ENCODE data around the gene AP3D1. TPM values are rescaled to one million over a fixed set of nuclear protein-coding genes. Genes with fewer than 3 reads are reported as not detected.

Gene AP3D1
- total and polyA plus RNA-seq, 2 donors (not counting 3 experiments of a cell fraction or from before 2014, with no cell fraction given) = 130 to 137 TPM

GRCh38 chr19:2195914-2196313, 44.5 kb upstream of the AP3D1 start:
- Histone ChIP-seq H4K20me1 (replicated peaks; ENCODE audit: control insufficient read depth, extremely low read depth, insufficient read depth, low read length) (no peaks in the 10 kb centered on the region), H3K9me1 (replicated peaks; ENCODE audit: control insufficient read depth, extremely low read depth, insufficient read depth, low read length) (no peaks in the 10 kb centered on the region), H3K27me3 (ENCODE audit: control insufficient read depth in 2 of 2, insufficient read depth in 2 of 2, low read length in 2 of 2) (no peaks in the 10 kb centered on the region), H3K36me3 (ENCODE audit: control insufficient read depth in 2 of 2, extremely low read depth in 1 of 2, insufficient read depth in 2 of 2, low read length in 2 of 2) (peaks cover 7 to 44% of the 10 kb centered on the region in 2 experiments), H3K9me3 (replicated peaks; ENCODE audit: control insufficient read depth, insufficient read depth, low read length) (no peaks in the 10 kb centered on the region), H3K27ac (ENCODE audit: insufficient read depth, low read depth, low read length) (no peak overlapping the region), H3K79me2 (ENCODE audit: control insufficient read depth, insufficient read depth, low read length) (peaks cover 34% of the 10 kb centered on the region), H3K9ac (replicated peaks; ENCODE audit: extremely low read depth, insufficient read depth, low read length) (no peak overlapping the region), H3K4me3 (replicated peaks in 1 of 3; ENCODE audit: insufficient read depth in 1 of 3, low read depth in 1 of 3, low read length in 3 of 3) (no peak overlapping the region), H2AFZ (ENCODE audit: low read depth, low read length) (no peak overlapping the region), H3K4me2 (ENCODE audit: insufficient read depth, low read length) (no peak overlapping the region), H3K4me1 (ENCODE audit: control insufficient read depth, extremely low read depth, insufficient read depth, low read length) (no peaks in the 10 kb centered on the region)
- DNase-seq (ENCODE audit: low read depth, low spot score) = no peak
- POLR2A ChIA-PET = no interaction called here
- CTCF ChIA-PET = no interaction called here
- no TSS peak for BruUV-seq (replicated peaks)
- no peak for FAIRE-seq
- no peak for TF ChIP-seq MYC (IDR thresholded peaks at IDR 0.05; ENCODE audit: low read depth, low read length)
- TF ChIP-seq CTCF (IDR thresholded peaks at IDR 0.05; ENCODE audit: extremely low read depth in 1 of 2, insufficient read depth in 1 of 2, low read depth in 1 of 2, low read length in 2 of 2) = no peak
- no peak for TF ChIP-seq EZH2 (IDR thresholded peaks at IDR 0.05; ENCODE audit: borderline replicate concordance, low read depth, low read length, severe bottlenecking)
- TF ChIP-seq FOS (IDR thresholded peaks at IDR 0.05; ENCODE audit: borderline replicate concordance, insufficient read depth, low read length) = no peak
- TF ChIP-seq GATA2 (IDR thresholded peaks at IDR 0.05; ENCODE audit: insufficient read depth, insufficient read length, low read depth, low read length) = no peak
- TF ChIP-seq POLR2AphosphoS5 (IDR thresholded peaks at IDR 0.05; ENCODE audit: insufficient read depth, low read depth, low read length) = no peak
- no peak for TF ChIP-seq MAX (IDR thresholded peaks at IDR 0.05; ENCODE audit: insufficient read depth, insufficient read length)
- TF ChIP-seq JUN (IDR thresholded peaks at IDR 0.05; ENCODE audit: borderline replicate concordance, insufficient read depth, insufficient read length, low read depth) = no peak
- TF ChIP-seq POLR2A (IDR thresholded peaks at IDR 0.05; ENCODE audit: low read depth, low read length) = no peak
- intact Hi-C loops (cut with micrococcal nuclease) (no loop called here), dilution Hi-C loops (cut with MboI; ENCODE audit: extremely low pct_ligation_motif_present, low sequenced_read_pairs) (no loop called here)

All from endothelial cell of umbilical vein (primary cell).